KOPT-K1 (cell line): ENCODE results near the gene PTDSS2.
A peak's percentile ranks its signal among the peaks of the same experiment; 100 is the strongest.
"Not testable (repeated sequence)": the region's sequence is repeated elsewhere in the genome, so short reads cannot be mapped to it uniquely, and the experiment has no call there.

Experiments
- H3K27ac ChIP-seq: fragments of 200-600 bp; sonication (generic); 2 replicates; pipeline ENCODE4 v1.5.1; 2016; ENCODE audit warnings: antibody characterized with exemption, mild to moderate bottlenecking, low read depth, low read length; ENCODE audit not compliant: poor library complexity, severe bottlenecking
- H3K36me3 ChIP-seq: fragments of 200-600 bp; sonication (generic); 2 replicates; pipeline ENCODE4 v1.5.1; 2017; ENCODE audit warnings: antibody characterized with exemption, mild to moderate bottlenecking, low read length, moderate library complexity; ENCODE audit not compliant: insufficient read depth
- H3K9me3 ChIP-seq: fragments of 200-600 bp; sonication (generic); 2 replicates; pipeline ENCODE4 v1.5.1; 2017; ENCODE audit warnings: antibody characterized with exemption, low read length, mild to moderate bottlenecking; ENCODE audit not compliant: insufficient read depth, poor library complexity, severe bottlenecking

PTDSS2 gene

GRCh38 chr11:409600-410483 lies 40.2 kb upstream of the PTDSS2 start:
- H3K27ac ChIP-seq, result no peak overlapping the region
- no peaks in the 10 kb centered on the region for H3K36me3 ChIP-seq
- H3K9me3 ChIP-seq, result no peaks in the 10 kb centered on the region

GRCh38 chr11:410711-411110 lies 39.4 kb upstream of the PTDSS2 start:
- H3K27ac ChIP-seq, H3K36me3 ChIP-seq, H3K9me3 ChIP-seq: not testable (repeated sequence)

GRCh38 chr11:411520-411919 lies 38.6 kb upstream of the PTDSS2 start:
- not testable (repeated sequence) for H3K36me3 ChIP-seq, H3K9me3 ChIP-seq, H3K27ac ChIP-seq

GRCh38 chr11:412641-413119 lies 37.4 kb upstream of the PTDSS2 start:
- H3K27ac ChIP-seq, result peak overlapping the region; percentile 86
- no peaks in the 10 kb centered on the region for H3K36me3 ChIP-seq
- no peaks in the 10 kb centered on the region for H3K9me3 ChIP-seq

- H3K27ac ChIP-seq, result peak overlapping the region; percentile 86
- H3K9me3 ChIP-seq, result no peaks in the 10 kb centered on the region
Measured at GRCh38 chr11:413120-414081, 36.7 kb upstream of the PTDSS2 start.

GRCh38 chr11:414318-414857 lies 35.7 kb upstream of the PTDSS2 start:
- no peaks in the 10 kb centered on the region for H3K36me3 ChIP-seq
- peak overlapping the region; percentile 86 for H3K27ac ChIP-seq
- no peaks in the 10 kb centered on the region for H3K9me3 ChIP-seq

More at GRCh38 chr11:413120-414081, 36.7 kb upstream of the PTDSS2 start:
- no peaks in the 10 kb centered on the region for H3K36me3 ChIP-seq

- Histone ChIP-seq H3K36me3 (no peaks in the 10 kb centered on the region), H3K27ac (peak overlapping the region; percentile 86), H3K9me3 (no peaks in the 10 kb centered on the region)
Measured at GRCh38 chr11:415640-416041, 34.4 kb upstream of the PTDSS2 start.

GRCh38 chr11:416051-416756 lies 33.9 kb upstream of the PTDSS2 start:
- H3K9me3 ChIP-seq, result no peaks in the 10 kb centered on the region
- H3K27ac ChIP-seq, result peak overlapping the region; percentile 86
- no peaks in the 10 kb centered on the region for H3K36me3 ChIP-seq

GRCh38 chr11:416757-417621 lies 33.1 kb upstream of the PTDSS2 start:
- no peaks in the 10 kb centered on the region for H3K9me3 ChIP-seq
- no peaks in the 10 kb centered on the region for H3K36me3 ChIP-seq
- H3K27ac ChIP-seq, result no peak overlapping the region

- no peak overlapping the region for H3K27ac ChIP-seq
- H3K36me3 ChIP-seq, result no peaks in the 10 kb centered on the region
- no peaks in the 10 kb centered on the region for H3K9me3 ChIP-seq
Measured at GRCh38 chr11:417652-418342, 32.3 kb upstream of the PTDSS2 start.

- Histone ChIP-seq H3K36me3 (no peaks in the 10 kb centered on the region), H3K9me3 (no peaks in the 10 kb centered on the region), H3K27ac (no peak overlapping the region)
Measured at GRCh38 chr11:418343-419247, 31.5 kb upstream of the PTDSS2 start.

- H3K36me3 ChIP-seq, result no peaks in the 10 kb centered on the region
- H3K27ac ChIP-seq, result no peak overlapping the region
- no peaks in the 10 kb centered on the region for H3K9me3 ChIP-seq
Measured at GRCh38 chr11:419248-420005, 30.7 kb upstream of the PTDSS2 start.
